Ovary (tissue), 3 donors: ENCODE data around the gene LRRC75A.
"Not testable (repeated sequence)": the region's sequence is repeated elsewhere in the genome, so short reads cannot be mapped to it uniquely, and the experiment has no call there.

Experiments used
- CTCF ChIP-seq, 3 donors: fragments of 450-650 bp in 2 of 3; fragments of 200-600 bp in 1 of 3; IDR thresholded peaks; one replicate each; pipeline versions ENCODE4 v1.5.1 to v1.8.0; 2016 to 2022; ENCODE audit warnings: antibody characterized with exemption in 3 of 3, mild to moderate bottlenecking in 1 of 3
- EP300 ChIP-seq: sonication (generic); formaldehyde crosslinking; IDR thresholded peaks from one replicate; pipeline ENCODE4 v1.6.1; 2017; ENCODE audit warnings: antibody characterized with exemption
- POLR2A ChIP-seq: fragments of 450-650 bp; IDR thresholded peaks from one replicate; pipeline ENCODE4 v1.6.1; 2017; ENCODE audit warnings: antibody characterized with exemption, mild to moderate bottlenecking, moderate library complexity
- donor health status: DM: no; HTN: no; CAD: no.

GRCh38 chr17:16452268-16452667 is 39.7 kb downstream of the LRRC75A start:
- not testable (repeated sequence) for TF ChIP-seq CTCF (IDR thresholded peaks at IDR 0.05); POLR2A; EP300
